Measurements from ENCODE around the gene DDO. TPM values are rescaled to one million over a fixed set of nuclear protein-coding genes. Genes with fewer than 3 reads are reported as not detected.

DDO gene
- total and polyA plus RNA-seq, 9 donors = 0.08 to 0.49 (median 0.22) TPM; not detected in 3

DNA sequence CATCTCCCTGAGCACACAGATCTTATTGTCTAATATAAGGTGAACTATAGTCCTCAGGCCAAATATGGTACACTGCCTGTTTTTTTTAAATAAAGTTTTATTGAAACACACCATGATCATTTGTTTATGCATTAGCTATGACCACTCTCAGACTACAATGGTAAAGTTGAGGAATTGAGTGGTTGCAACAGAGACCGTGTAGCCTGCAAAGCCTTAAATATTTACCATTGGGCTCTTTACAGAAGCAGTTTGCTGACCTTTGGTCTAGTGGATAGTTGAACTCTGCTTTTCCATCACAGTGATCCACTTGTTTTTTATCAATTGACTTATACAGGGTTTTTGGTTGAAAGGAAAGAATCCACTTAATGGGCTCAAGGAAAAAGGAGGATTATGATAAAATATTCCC is 29.9 kb downstream of the DDO start:
- H3K4me3 ChIP-seq (ENCODE audit: low read length) = no peak overlapping the region
- no peak overlapping the region for H3K27ac ChIP-seq (ENCODE audit: low read length)
- DNase-seq = no peak
- H3K4me1 ChIP-seq (ENCODE audit: control insufficient read depth, insufficient read depth, low read length) = no peaks in the 10 kb centered on the region
- no CpG with 5 or more reads among the region's 1 CpG for WGBS (ENCODE audit: insufficient coverage)
- no peaks in the 10 kb centered on the region for H3K36me3 ChIP-seq (ENCODE audit: control insufficient read depth, insufficient read depth, low read length)
- no peaks in the 10 kb centered on the region for H3K9me3 ChIP-seq (replicated peaks; ENCODE audit: control insufficient read depth, low read depth, low read length)
- no peaks in the 10 kb centered on the region for H3K27me3 ChIP-seq (ENCODE audit: control insufficient read depth, insufficient read depth, low read length)

- Histone ChIP-seq H3K27me3 (ENCODE audit: control insufficient read depth, insufficient read depth, low read length) (no peaks in the 10 kb centered on the region), H3K9me3 (replicated peaks; ENCODE audit: control insufficient read depth, low read depth, low read length) (no peaks in the 10 kb centered on the region), H3K36me3 (ENCODE audit: control insufficient read depth, insufficient read depth, low read length) (no peaks in the 10 kb centered on the region), H3K4me1 (ENCODE audit: control insufficient read depth, insufficient read depth, low read length) (no peaks in the 10 kb centered on the region), H3K27ac (ENCODE audit: low read length) (no peak overlapping the region), H3K4me3 (ENCODE audit: low read length) (no peak overlapping the region)
- no peak for DNase-seq
- WGBS (ENCODE audit: insufficient coverage) = 61% methylated on average over 8 of the region's 9 CpGs
Measured at GRCh38 chr6:110378552-110378951, 36.8 kb downstream of the DDO start.

DNA sequence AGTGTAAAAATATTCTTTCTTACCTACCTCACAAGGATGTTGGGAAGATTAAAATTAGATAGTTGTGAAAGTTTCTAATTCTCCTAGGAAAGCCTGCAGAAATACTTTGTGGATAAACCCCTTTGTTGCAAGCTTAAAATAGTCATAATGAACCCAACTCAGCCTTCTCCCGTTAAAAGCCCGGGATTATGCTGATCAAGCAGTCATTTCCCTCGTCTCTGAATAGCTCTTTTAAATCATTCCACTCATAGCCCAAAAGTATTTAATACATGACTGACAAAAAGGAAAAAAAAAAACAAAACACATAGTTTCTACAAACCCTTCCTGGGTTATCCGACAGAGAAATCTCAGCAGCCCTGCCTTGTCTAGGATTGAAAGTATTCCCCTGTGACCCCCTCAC is 46.3 kb downstream of the DDO start:
- Histone ChIP-seq H3K27me3 (ENCODE audit: control insufficient read depth, insufficient read depth, low read length) (peaks cover 2% of the 10 kb centered on the region), H3K36me3 (ENCODE audit: control insufficient read depth, insufficient read depth, low read length) (no peaks in the 10 kb centered on the region), H3K27ac (ENCODE audit: low read length) (no peak overlapping the region), H3K4me1 (ENCODE audit: control insufficient read depth, insufficient read depth, low read length) (no peaks in the 10 kb centered on the region), H3K4me3 (ENCODE audit: low read length) (no peak overlapping the region), H3K9me3 (replicated peaks; ENCODE audit: control insufficient read depth, low read depth, low read length) (no peaks in the 10 kb centered on the region)
- DNase-seq = no peak
- 40% methylated on average over 1 of the region's 4 CpGs for WGBS (ENCODE audit: insufficient coverage)

DNA sequence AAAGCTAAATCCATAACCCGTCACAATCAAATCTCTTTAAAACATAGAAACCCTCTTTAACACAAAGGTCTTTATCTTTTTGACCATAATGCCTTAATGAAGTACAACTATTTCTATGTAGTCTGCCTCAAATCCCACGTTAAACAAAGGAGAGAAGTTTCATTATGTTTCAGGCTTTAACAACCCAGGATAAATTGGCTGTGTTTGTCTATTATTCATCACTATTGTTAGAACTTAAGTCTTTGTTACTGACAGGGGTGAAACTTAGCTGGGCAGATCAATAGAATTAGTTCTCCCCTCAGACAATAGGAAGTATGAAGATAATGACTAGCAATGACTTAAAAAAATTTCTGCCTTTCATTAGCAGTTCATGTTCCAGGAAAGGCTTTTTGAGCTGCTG is 47.1 kb downstream of the DDO start:
- H3K27me3 ChIP-seq (ENCODE audit: control insufficient read depth, insufficient read depth, low read length) = peaks cover 2% of the 10 kb centered on the region
- no peaks in the 10 kb centered on the region for H3K36me3 ChIP-seq (ENCODE audit: control insufficient read depth, insufficient read depth, low read length)
- H3K4me1 ChIP-seq (ENCODE audit: control insufficient read depth, insufficient read depth, low read length) = no peaks in the 10 kb centered on the region
- H3K9me3 ChIP-seq (replicated peaks; ENCODE audit: control insufficient read depth, low read depth, low read length) = no peaks in the 10 kb centered on the region
- DNase-seq = no peak
- no peak overlapping the region for H3K4me3 ChIP-seq (ENCODE audit: low read length)
- WGBS (ENCODE audit: insufficient coverage) = no CpG with 5 or more reads among the region's 2 CpGs
- H3K27ac ChIP-seq (ENCODE audit: low read length) = no peak overlapping the region

DNA sequence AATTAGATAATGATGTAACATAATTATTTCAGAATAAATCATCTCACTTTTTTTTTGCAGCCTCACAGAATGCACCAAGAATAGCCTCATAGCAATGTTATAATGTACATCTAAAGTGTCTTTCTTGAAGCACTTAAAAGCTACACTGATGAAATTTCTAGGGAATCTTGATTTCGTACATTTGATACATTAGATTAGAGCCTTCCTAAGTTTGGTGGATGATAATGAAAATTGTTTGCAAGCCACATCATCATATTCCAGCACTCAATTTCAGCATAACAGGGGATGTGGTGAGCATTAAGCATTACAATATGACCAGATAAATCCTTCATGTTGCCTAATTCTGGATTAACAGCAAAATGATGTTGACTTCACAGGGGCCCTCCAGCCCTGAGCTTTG is 47.5 kb downstream of the DDO start:
- H3K4me3 ChIP-seq (ENCODE audit: low read length) = no peak overlapping the region
- peaks cover 2% of the 10 kb centered on the region for H3K27me3 ChIP-seq (ENCODE audit: control insufficient read depth, insufficient read depth, low read length)
- WGBS (ENCODE audit: insufficient coverage) = no CpG with 5 or more reads among the region's 1 CpG
- no peaks in the 10 kb centered on the region for H3K4me1 ChIP-seq (ENCODE audit: control insufficient read depth, insufficient read depth, low read length)
- DNase-seq = no peak
- H3K9me3 ChIP-seq (replicated peaks; ENCODE audit: control insufficient read depth, low read depth, low read length) = no peaks in the 10 kb centered on the region
- H3K36me3 ChIP-seq (ENCODE audit: control insufficient read depth, insufficient read depth, low read length) = no peaks in the 10 kb centered on the region
- no peak overlapping the region for H3K27ac ChIP-seq (ENCODE audit: low read length)

- DNase-seq = no peak
- peaks cover 2% of the 10 kb centered on the region for H3K27me3 ChIP-seq (ENCODE audit: control insufficient read depth, insufficient read depth, low read length)
- no peak overlapping the region for H3K4me3 ChIP-seq (ENCODE audit: low read length)
- no peaks in the 10 kb centered on the region for H3K36me3 ChIP-seq (ENCODE audit: control insufficient read depth, insufficient read depth, low read length)
- H3K9me3 ChIP-seq (replicated peaks; ENCODE audit: control insufficient read depth, low read depth, low read length) = no peaks in the 10 kb centered on the region
- H3K4me1 ChIP-seq (ENCODE audit: control insufficient read depth, insufficient read depth, low read length) = no peaks in the 10 kb centered on the region
- 86% methylated on average over 2 of the region's 2 CpGs for WGBS (ENCODE audit: insufficient coverage)
- no peak overlapping the region for H3K27ac ChIP-seq (ENCODE audit: low read length)
Measured at GRCh38 chr6:110366975-110367374, 48.4 kb downstream of the DDO start.

GRCh38 chr6:110366256-110366655 is 49.1 kb downstream of the DDO start:
- no peak overlapping the region for H3K4me3 ChIP-seq (ENCODE audit: low read length)
- H3K27ac ChIP-seq (ENCODE audit: low read length) = no peak overlapping the region
- no peaks in the 10 kb centered on the region for H3K9me3 ChIP-seq (replicated peaks; ENCODE audit: control insufficient read depth, low read depth, low read length)
- no peak for DNase-seq
- WGBS (ENCODE audit: insufficient coverage) = 75% methylated on average over 2 of the region's 2 CpGs
- peaks cover 5% of the 10 kb centered on the region for H3K27me3 ChIP-seq (ENCODE audit: control insufficient read depth, insufficient read depth, low read length)
- no peaks in the 10 kb centered on the region for H3K4me1 ChIP-seq (ENCODE audit: control insufficient read depth, insufficient read depth, low read length)
- no peaks in the 10 kb centered on the region for H3K36me3 ChIP-seq (ENCODE audit: control insufficient read depth, insufficient read depth, low read length)

GRCh38 chr6:110364364-110365105 is 50.8 kb downstream of the DDO start:
- Histone ChIP-seq H3K27ac (ENCODE audit: low read length) (no peak overlapping the region), H3K9me3 (replicated peaks; ENCODE audit: control insufficient read depth, low read depth, low read length) (no peaks in the 10 kb centered on the region), H3K4me3 (ENCODE audit: low read length) (no peak overlapping the region), H3K27me3 (ENCODE audit: control insufficient read depth, insufficient read depth, low read length) (peaks cover 6% of the 10 kb centered on the region), H3K36me3 (ENCODE audit: control insufficient read depth, insufficient read depth, low read length) (no peaks in the 10 kb centered on the region), H3K4me1 (ENCODE audit: control insufficient read depth, insufficient read depth, low read length) (no peaks in the 10 kb centered on the region)
- DNase-seq = no peak
- WGBS (ENCODE audit: insufficient coverage) = 40% methylated on average over 1 of the region's 5 CpGs

DNA sequence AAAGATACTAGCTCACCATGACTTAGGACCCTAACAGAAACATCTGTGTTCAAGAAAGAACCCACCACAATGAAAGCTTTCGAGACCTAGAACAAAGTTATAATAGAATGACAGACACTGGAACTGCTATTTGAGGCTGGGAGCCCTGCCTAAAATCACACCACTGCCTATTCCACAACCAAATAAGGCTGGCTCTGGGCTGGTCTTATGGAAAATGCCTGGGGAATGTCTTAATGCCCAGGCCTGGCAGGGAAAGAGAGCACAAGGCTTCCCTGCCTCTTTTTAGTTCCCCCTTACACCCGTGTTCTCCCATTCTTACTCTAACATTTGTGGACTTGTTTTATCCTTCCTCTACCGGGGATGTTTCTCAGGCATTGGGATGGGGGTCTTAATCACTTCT is 51.6 kb downstream of the DDO start:
- no CpG with 5 or more reads among the region's 3 CpGs for WGBS (ENCODE audit: insufficient coverage)
- Histone ChIP-seq H3K27me3 (ENCODE audit: control insufficient read depth, insufficient read depth, low read length) (peaks cover 14% of the 10 kb centered on the region), H3K27ac (ENCODE audit: low read length) (no peak overlapping the region), H3K4me1 (ENCODE audit: control insufficient read depth, insufficient read depth, low read length) (no peaks in the 10 kb centered on the region), H3K36me3 (ENCODE audit: control insufficient read depth, insufficient read depth, low read length) (no peaks in the 10 kb centered on the region), H3K4me3 (ENCODE audit: low read length) (no peak overlapping the region), H3K9me3 (replicated peaks; ENCODE audit: control insufficient read depth, low read depth, low read length) (no peaks in the 10 kb centered on the region)
- DNase-seq = peak; percentile 24

DNA sequence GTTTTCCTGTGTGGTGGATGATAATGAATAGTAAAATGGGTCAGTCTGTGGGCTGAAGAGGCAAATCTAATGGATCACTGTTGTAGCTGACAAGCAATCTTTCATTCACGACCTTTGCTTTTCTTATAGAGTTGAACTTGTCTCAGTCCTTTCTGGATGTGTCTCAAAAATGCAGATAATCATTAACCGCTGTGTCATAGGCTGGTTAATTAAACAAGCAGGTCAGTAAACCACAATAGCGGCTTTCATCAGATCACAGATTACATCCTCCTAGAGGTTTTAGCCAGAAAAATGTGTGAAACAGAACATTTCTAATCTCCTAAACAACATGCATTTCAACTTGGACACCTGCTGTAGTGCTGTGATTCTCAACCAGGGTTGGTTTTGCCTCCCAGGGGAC is 54.7 kb downstream of the DDO start:
- DNase-seq = no peak
- Histone ChIP-seq H3K4me1 (ENCODE audit: control insufficient read depth, insufficient read depth, low read length) (peaks cover 7% of the 10 kb centered on the region), H3K27me3 (ENCODE audit: control insufficient read depth, insufficient read depth, low read length) (peaks cover 37% of the 10 kb centered on the region), H3K36me3 (ENCODE audit: control insufficient read depth, insufficient read depth, low read length) (no peaks in the 10 kb centered on the region), H3K4me3 (ENCODE audit: low read length) (no peak overlapping the region), H3K27ac (ENCODE audit: low read length) (no peak overlapping the region), H3K9me3 (replicated peaks; ENCODE audit: control insufficient read depth, low read depth, low read length) (no peaks in the 10 kb centered on the region)
- 88% methylated on average over 1 of the region's 3 CpGs for WGBS (ENCODE audit: insufficient coverage)

GRCh38 chr6:110359556-110359955 is 55.8 kb downstream of the DDO start:
- no CpG with 5 or more reads among the region's 5 CpGs for WGBS (ENCODE audit: insufficient coverage)
- Histone ChIP-seq H3K27ac (ENCODE audit: low read length) (no peak overlapping the region), H3K9me3 (replicated peaks; ENCODE audit: control insufficient read depth, low read depth, low read length) (no peaks in the 10 kb centered on the region), H3K27me3 (ENCODE audit: control insufficient read depth, insufficient read depth, low read length) (peaks cover 39% of the 10 kb centered on the region), H3K4me3 (ENCODE audit: low read length) (no peak overlapping the region), H3K36me3 (ENCODE audit: control insufficient read depth, insufficient read depth, low read length) (no peaks in the 10 kb centered on the region), H3K4me1 (ENCODE audit: control insufficient read depth, insufficient read depth, low read length) (peaks cover 7% of the 10 kb centered on the region)
- no peak for DNase-seq
